NCI-H1694 treated with DMSO at 0.1 percent for 48 hours (cell line): ENCODE data around the gene SBF2.
A peak's percentile ranks its signal among the peaks of the same experiment; 100 is the strongest.
"Not testable (repeated sequence)": the region's sequence is repeated elsewhere in the genome, so short reads cannot be mapped to it uniquely, and the experiment has no call there.

Experiments used
- DNase-seq: peaks from one replicate; lab custom pipeline; 2025; lab: John Stamatoyannopoulos, UW

Gene SBF2

DNA sequence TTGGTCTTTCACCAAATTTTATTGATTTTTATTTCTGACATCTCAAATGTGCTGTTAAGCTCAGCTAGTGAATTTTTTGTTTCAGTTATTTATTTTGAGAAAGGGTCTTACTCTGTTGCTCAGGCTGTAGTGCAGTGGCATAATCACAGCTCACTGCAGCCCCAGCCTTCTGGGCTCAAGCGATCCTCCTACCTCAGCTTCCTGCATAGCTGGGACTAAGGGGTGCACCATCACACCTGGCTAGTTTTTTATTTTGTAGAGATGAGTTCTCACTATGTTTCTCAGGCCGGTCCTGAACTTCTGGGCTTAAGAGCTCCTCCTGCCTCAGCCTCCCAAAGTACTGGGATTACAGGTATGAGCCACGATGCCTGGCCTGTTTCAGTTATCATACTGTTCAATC lies 282.0 kb downstream of the SBF2 start:
- no peak for DNase-seq

GRCh38 chr11:10005955-10006525 lies 288.0 kb downstream of the SBF2 start:
- no peak for DNase-seq

DNA sequence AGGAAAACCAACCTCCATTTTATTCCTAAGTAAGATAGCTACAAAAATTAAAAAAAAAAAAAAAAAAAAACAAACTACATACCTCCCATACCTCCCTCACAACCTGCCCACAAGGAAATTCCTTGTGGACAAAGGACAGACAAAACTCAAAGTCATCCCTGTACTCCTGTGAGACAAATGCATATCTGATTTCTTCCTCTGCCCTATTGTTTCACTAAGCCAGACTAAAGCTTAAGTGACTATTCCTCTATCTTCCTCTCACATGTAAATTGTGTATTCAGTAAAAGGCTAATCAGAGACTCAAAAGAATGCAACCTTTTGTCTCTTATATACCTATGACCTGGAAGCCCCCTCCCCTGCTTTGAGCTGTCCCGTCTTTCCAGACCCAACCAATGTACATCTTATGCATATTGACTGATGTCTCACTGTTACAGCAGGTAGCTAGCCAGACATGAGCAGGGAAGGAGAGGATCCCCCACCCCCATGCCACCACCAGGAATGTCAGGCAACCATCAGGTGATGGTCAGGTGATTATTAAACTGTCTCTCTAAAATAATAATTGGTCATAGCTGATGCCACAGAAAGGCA lies 289.4 kb downstream of the SBF2 start:
- DNase-seq, result no peak

- DNase-seq, result no peak
Measured at GRCh38 chr11:10002221-10002620, 291.8 kb downstream of the SBF2 start.

DNA sequence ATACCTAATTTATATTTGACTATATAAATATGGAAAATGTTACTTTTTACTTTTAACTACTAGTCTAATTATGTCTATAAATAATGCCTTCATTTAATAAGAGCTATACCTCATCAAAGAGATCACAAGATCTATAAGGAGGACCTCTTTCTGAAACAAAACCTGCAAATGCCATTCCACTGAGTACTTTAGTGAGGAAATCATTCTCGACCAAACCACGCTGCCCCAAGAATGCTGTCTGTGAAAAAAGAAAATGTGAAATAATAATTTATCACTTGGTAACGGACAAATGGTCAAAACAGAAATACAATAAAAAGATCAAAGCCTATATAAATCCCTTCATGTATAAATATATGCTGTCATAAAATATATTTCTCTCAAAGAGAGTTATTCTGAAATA lies 301.7 kb downstream of the SBF2 start:
- no peak for DNase-seq

GRCh38 chr11:9990221-9990973 lies 303.6 kb downstream of the SBF2 start:
- DNase-seq, result no peak

- not testable (repeated sequence) for DNase-seq
Measured at GRCh38 chr11:9987303-9987702, 306.7 kb downstream of the SBF2 start.

DNA sequence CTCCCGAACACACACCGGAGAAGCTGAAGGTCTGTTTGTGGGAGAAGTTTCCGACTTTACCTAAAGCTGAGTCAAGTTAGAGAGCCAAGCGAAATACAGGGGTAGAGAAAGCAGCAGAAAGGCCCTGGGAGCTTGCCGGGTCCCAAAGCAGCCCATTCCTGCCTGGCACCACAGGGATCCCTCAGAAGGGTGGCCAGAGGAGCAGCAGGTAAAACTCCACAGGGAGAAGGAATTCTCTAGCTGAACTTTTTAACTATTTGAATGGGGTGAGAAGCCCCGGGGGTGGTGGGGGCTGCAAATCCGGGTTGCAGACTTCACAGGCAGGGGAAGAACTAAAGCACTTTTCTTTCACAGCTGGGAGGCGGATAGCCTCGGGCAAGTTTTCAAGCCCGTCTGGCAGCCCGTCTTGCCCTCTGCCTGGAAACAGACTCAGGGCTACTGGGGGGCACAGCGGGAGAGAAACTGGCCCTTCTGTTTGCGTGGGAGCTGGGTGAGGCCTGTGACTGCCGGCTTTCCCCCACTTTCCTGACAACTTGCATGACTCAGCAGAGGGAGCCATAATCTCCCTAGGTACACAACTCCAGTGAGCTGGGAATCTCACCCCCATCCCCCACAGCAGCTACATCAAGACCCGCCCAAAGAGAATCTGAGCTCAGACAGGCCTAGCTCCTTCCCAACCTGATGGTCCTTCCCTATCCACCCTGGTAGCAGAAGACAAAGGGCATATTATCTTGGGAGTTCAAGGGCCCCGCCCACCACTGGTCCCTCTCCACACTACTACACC lies 311.0 kb downstream of the SBF2 start:
- DNase-seq, result no peak

- peak; percentile 65 for DNase-seq
Measured at GRCh38 chr11:9982127-9982795, 311.8 kb downstream of the SBF2 start.

GRCh38 chr11:9980931-9981330 lies 313.1 kb downstream of the SBF2 start:
- DNase-seq, result no peak

DNA sequence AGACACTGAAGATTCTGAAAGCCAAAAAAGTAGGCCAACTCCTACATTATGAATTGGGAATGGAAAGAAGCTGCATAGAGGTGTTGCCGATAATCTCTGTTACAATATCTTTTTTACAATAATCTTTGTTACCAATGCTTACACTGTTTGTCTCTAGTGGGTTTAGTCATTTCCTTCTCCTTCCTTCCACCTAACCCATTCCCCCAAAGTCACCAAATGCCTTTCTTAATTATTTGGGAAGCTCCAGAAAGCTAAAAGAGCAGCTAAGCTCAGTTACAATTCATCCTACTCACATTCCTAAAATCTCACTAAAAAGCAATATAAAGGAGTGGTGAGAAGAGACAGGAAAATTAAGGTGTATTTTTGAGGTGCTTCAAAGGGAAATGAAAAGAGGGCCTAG lies 316.5 kb downstream of the SBF2 start:
- DNase-seq, result no peak

DNA sequence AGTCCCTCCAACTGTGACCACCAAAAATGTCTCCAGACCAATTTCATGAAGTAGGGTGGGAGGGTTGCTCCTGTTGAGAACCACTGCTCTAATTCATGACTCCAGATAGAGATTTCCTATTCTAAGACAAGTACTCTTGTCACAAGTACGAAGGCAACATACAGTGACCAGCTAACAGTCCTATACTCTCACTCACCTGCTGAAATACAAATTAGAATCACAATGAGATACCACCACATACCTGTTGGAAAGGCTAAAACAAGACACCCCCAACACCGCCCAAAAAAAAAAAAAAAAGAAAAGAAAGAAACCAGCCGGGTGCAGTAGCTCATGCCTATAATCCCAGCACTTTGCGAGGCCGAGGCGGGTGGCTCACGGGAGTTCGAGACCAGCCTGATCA lies 319.6 kb downstream of the SBF2 start:
- DNase-seq, result no peak

DNA sequence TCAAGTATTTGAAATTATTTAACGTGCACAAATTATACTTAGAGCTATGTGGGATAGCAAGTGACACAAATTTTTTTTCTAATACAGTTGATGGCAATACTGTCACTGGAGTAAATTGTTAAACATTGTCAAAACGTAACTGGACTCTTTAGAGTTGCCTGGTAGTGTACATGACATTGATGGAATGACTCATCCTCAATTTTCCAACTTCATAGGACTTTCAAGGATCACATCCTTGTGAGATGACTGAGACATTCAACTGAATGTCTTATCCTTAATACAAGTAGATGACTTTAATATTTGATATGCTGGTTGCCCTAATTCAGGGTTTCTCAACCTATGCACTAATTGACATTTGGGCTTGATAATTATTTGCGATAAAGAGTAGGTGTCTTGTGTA lies 320.1 kb downstream of the SBF2 start:
- no peak for DNase-seq

GRCh38 chr11:9972989-9973388 lies 321.0 kb downstream of the SBF2 start:
- peak; percentile 32 for DNase-seq

DNA sequence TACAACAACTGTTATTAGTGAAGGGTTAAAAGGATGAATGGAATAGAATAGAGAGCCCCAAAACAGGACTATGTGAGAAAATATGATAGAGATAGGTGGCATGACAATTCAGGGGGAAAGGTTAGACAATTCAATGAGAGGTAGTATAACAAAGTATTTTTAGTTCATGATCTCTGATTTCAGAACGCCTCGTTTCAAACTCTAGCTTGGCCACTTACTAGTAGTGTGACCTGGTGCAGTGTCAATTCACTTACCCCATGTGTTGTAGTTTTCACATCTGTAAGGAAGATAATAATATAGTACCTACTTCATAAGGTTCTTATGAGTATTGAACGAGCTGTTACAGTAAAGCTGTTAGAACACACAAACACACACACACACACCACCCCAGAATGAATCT lies 322.1 kb downstream of the SBF2 start:
- no peak for DNase-seq

- DNase-seq, result no peak
Measured at GRCh38 chr11:9969068-9969467, 325.0 kb downstream of the SBF2 start.

DNA sequence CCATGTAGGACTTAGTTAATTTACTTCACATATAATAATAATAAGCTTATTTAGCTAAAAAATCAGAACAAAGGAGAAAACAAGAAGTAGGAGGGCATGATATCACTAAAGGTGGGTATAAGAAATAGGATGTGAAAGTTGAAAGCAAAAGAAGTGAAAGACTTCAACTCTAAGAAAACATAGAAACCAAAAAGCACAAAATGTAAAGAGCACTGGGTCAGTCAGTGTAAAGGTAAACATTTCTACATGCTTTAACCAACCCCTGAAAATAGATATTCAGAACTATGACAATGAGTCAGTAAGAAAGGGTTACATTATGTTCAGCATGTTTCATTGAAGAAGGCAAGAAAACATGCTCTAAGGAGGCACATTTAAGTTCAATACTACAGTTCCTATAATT lies 331.3 kb downstream of the SBF2 start:
- DNase-seq, result no peak

DNA sequence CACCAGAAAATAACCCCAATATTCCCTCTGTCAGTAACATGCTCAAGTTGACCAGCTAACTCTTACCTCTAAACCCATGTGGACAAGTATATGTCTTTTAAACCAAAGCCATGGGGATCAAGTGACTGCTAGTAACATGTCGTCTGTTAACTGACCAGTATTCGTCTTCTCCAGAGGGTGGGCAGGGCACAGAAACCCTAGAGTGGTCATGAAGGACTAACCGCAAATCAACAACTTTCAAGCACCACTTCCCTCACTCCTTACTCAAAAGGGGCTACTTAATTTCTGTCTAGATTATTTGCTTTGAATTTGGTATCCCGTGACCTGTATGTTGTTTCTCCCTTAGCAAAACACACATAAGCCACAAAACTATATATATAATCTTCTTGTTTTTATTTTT lies 336.9 kb downstream of the SBF2 start:
- DNase-seq, result no peak

- DNase-seq, result no peak
Measured at GRCh38 chr11:9956483-9956882, 337.5 kb downstream of the SBF2 start.

GRCh38 chr11:9955391-9955790 lies 338.6 kb downstream of the SBF2 start:
- no peak for DNase-seq

DNA sequence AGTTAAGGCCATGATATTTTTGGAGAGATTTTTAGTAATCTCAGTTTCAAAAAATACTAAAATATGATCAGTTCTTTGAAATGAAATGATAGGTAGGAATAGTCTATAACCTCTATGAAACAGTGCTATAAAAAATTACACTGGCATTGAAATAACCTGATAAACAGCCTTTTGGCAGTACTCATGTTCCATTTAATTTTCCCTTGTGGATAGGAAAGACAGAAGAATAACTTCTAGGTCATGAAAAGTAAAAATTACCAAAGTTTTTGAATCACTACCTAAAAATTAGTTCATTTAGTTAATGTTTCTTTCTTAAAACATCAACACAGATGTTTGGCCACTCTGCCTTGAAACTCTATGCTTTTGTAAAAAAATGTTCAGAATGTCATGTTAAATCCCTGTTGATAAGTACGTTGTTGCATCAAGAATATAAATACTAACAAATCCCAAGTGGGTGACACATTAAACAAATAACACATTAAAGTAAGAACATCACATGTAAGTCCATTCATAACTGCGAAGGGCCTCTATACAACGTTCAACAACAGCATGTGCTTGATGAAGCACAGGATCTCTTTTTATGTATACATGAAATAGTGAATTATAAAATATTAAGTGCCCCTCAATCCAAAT lies 339.9 kb downstream of the SBF2 start:
- DNase-seq, result no peak
